HG02588 (cell line): Measurements from ENCODE around the gene DMXL1.
"Not testable (repeated sequence)": the region's sequence is repeated elsewhere in the genome, so short reads cannot be mapped to it uniquely, and the experiment has no call there.

Experiments used
- ATAC-seq: cut with Tn5 transposase; IDR thresholded peaks from one replicate; pipeline ENCODE4 v1.9.1; 2021; ENCODE audit warnings: mild to moderate bottlenecking, moderate library complexity; ENCODE audit not compliant: unreplicated experiment

Gene DMXL1

DNA sequence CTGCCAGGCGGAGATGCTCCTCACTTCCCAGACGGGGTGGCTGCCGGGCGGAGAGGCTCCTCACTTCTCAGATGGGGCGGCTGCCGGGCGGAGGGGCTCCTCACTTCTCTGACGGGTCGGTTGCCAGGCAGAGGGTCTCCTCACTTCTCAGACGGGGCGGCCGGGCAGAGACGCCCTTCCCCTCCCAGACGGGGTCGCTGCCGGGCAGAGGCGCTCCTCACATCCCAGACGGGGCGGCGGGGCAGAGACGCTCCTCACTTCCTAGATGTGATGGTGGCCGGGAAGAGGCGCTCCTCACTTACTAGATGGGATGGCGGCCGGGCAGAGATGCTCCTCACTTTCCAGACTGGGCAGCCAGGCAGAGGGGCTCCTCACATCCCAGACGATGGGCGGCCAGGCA, 51.6 kb downstream of the DMXL1 start:
- not testable (repeated sequence) for ATAC-seq

DNA sequence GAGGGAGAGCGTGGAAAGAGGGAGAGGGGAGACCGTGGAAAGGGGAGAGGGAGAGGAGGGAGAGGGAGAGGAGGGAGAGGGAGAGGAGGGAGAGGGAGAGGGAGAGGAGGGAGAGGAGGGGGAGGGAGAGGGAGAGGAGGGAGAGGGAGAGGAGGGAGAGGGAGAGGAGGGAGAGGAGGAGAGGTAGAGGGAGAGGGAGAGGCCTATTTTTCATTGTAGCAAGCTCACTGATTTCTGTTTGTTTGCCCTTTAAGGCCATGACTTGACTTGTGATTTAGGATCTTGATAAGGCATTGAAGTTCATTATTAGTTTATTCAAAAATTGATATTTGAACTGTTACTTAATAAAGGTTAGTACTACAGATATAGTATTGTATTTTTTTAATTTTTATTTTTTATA, 52.4 kb downstream of the DMXL1 start:
- no peak for ATAC-seq

DNA sequence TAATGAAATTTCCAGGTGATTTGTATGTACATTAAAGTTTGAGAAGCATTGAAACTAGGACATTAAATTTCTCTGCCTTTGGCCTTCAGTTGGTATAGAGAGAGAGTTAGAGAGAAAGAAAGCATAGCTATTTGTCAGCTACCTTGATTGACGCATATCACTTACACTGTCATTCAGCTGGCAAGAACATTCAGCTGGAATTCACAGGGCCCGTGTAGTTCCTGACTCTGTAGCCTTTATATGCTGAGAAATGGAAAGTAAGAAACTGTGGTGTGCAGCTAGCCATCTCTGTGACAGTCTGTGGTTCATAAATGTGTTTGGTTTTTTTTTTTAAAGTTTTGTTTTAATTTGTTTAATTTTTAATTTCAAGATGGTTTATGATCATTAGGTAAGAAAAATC, 58.9 kb downstream of the DMXL1 start:
- no peak for ATAC-seq

DNA sequence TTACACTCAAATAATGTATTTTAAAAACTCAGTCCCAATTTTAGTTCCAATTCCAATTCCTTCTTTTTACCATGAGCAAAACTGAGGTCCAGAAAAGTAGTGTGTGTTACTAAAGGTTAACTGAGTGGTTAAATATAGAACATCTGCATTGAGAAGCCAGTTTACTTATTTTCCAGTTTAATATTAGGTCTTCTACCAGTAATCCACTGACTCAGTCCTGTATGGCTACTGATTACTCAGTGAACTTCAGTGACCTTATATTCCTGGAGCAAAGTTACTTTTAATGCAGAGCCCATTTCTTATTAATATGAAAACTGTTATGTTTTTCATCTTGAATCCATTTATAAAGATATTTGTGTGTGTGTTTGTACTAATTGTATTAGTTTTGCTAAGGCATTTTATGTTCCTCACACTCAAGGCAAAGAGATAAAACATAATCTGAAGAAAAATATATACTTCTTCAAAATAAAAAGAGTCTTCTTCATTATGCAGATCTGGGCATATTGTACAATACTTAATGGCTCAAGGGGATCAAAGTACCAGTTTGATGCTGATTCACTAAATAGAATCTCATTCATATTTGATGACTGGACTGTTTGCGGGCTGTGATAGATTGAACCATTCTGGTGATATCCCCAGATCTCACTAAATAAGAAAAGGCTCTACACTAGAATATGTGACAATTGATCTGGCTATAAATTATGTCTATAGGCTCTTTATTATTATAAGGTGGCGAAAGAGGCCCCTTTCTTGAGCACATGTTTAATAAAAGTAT, 60.8 kb downstream of the DMXL1 start:
- ATAC-seq, result no peak

DNA sequence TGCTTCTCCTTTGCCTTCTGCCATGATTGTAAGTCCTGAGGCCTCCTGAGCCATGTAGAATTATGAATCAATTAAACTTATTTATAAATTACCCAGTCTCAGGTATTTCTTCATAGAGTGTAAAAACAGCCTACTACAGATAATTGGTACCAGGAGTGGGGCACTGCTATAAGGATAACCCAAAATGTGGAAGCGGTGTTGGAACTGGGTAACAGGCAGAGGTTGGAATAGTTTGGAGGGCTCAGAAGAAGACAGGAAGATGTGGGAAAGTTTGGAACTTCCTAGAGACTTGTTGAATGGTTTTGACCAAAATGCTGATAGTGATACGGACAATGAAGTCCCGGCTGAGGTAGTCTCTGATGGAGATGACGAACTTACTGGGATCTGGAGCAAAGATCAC, 64.9 kb downstream of the DMXL1 start:
- not testable (repeated sequence) for ATAC-seq

DNA sequence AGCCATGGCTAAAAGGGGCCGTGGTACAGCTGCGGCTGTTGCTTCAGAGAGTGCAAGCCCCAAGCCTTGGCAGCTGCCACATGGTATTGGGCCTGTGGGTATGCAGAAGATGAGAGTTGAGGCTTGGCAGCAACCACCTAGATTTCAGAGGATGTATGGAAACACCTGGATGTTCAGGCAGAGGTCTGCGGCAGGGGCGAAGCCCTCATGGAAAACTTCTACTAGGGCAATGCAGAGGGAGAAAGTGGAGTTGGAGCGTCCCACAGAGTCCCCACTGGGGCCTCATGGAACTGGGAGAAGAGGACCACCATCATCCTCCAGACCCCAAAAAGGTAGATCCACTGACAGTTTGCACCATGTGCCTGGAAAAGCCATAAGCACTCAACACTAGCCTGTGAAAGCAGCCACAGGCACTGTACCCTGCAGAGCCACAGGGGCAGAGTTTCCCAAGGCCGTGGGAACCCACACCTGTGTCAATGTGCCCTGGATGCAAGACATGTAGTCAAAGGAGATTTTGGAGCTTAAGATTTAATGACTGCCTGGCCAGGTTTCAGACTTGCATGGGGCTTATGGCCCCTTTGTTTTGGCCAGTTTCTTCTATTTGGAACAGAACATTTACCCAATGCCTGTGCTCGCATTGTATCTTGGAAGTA, 65.9 kb downstream of the DMXL1 start:
- ATAC-seq, result no peak

DNA sequence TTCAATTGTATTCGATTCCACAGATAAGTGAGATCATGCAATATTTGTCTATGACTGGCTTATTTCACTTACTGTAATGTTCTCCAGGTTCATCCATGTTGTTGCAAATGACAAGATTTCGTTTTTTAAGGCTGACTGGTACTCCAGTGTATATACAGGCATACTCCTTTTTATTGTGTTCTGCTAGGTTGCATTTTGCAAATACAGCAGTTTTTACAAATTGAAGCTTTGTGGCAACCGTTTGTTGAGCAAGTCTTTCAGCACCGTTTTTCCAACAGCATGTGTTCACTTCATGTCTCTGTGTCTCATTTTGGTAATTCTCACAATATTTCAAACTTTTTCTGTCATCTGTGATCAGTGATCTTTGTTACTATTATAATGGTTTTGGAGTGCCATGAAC, 82.7 kb downstream of the DMXL1 start:
- no peak for ATAC-seq

DNA sequence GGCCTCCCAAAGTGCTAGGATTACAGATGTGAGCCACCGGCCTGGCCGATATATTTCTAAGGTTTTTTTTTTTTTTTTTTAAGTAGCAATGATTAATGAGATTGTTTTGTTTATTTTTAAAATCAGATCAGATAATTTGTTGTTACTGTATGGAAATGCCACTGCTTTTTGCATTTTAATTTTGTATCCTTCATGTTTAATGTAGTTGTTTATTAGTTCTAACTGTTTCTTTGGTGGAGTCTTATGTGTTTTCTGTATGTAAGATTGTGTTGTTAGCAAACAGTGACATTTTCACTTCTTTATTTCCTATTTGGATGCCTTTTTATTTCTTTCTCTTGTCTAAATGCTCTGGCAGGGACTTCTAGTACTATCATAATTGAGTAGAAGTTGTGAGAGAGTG, 87.3 kb downstream of the DMXL1 start:
- no peak for ATAC-seq

DNA sequence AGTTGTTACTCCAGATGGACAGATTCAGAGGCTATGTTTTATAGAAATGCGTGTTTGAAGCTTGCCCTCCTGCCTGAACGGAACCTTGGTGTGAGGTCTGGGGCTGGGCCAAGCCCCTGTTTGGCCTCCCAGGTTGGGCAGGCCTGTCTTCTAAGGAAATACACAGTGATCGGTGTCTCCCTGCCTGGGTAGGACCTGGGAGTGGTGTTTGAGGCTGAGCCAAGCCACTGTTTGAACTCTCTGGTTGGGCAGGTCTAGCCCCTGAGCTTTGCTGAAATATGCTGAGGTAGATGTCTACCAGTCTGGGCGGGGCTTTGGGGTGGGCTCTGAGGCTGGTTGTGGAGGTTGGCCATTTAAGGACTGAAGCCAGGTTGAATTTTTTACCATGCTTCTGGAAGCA, 90.5 kb downstream of the DMXL1 start:
- no peak for ATAC-seq

DNA sequence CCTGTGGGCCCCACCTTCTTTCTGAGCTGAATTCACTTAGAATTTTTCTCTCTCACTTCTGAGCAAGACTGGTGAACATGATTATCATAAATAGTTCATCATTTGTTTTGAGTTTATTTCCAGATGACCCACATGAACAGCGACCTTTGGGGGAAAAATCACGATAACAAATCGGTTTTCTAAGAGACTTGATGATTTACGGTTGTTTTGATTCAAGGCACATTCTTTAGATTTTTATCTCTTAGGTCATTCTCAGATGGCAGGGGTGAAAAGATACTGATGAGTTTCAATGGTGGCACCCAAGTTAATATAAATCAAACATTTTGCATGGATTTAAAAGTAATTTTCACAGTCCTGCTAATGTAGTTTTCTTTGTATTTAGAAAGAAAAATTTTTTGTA, 95.1 kb downstream of the DMXL1 start:
- ATAC-seq, result no peak

DNA sequence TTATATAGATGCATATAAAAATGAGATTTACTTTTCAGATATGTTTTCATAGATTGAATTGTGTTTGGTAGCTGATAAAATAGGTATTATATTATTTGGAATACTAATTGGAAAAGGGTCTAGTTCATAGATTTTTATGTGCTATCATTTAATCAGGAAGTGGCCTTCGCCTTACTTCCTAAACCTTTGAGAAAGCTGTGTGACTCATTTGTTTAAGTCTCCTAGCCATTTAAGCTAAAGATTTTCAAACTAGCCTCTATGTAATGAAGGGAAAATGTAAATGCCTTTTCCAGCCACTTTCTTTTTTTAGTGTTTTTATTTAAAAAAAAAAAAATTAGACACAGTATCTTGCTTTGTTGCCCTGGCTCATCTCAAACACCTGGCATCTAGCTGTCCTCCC, 97.5 kb downstream of the DMXL1 start:
- no peak for ATAC-seq

DNA sequence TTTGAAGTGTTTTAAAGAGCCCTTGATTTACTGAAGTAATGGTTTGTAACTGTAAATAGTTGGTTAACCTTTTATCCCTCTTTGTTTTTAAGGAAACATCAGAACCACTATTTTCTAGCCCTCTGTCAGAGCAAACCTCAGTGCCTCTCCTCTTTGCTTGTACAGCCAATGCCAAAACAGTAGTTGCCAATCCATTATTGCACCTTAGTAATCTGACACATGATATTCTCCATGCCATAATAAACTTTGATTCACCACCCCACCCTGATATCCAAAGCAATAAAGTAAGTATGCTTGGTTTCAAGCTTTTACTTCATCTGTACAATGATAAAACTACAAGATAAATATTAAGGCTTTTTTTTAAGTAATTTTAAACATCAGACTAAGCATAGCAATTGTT, 100.8 kb downstream of the DMXL1 start:
- ATAC-seq, result no peak

DNA sequence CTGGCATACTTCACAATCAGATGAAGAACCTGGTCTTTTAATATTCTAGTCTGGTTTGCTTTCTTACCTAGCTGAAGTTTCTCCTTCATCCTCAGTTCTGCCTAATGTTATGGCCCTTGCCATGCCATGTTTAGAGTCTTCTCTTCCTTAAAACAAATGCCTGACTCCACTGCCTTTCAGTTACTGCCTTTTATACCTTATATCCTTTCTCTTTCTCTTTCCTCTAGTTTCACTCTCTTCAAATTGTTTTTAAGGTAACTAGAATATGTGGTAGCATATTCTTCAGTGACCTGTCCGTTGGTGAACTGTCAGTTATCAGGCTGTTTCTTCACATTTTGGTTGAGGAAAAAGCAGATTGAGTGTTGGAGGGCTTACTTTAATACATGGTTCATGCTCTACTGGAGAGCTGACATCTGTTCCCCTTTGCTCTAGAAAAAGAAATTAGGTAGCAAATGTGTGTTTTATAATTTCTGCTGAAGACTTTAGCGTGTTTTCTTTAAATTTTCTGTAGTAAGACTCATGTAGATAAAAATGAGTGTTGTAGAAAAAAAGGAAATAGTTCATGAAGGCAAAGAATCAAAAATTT, 103.8 kb downstream of the DMXL1 start:
- no peak for ATAC-seq

DNA sequence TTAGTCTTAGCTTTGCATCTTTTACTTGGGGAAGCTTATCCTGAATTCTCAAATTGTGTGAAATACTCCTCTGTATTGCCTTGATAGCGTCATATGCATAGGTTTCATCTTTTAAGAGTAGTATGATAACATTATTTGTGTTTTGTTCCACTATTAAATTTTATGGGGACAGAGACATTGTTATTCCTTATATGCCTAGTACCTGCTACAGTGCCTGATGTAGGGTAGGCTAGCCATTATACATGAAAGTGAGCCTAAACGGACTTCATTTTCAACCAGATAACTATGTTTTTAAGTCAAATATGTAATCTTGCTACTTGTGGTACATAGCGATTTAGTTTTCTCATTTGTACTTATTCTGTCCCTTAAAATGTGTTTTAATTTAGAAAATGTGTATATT, 105.9 kb downstream of the DMXL1 start:
- ATAC-seq, result no peak

DNA sequence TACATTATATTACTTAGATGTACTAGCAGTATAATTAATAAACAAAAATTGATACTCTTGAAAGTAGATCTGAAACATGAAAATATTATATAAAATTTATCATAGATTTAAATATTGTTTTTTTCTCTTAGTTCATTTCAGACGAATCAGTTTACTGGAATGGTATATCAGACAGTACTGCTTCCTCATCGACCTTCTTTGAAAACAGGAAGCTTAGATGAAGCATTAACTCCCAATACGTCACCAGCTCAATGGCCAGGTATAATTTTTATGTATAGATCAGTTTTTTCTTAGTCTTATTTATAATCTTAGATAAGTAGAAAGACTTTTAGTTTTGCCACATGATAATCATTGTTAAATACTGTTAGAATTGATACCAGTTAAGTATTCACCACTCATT, 106.3 kb downstream of the DMXL1 start:
- no peak for ATAC-seq

DNA sequence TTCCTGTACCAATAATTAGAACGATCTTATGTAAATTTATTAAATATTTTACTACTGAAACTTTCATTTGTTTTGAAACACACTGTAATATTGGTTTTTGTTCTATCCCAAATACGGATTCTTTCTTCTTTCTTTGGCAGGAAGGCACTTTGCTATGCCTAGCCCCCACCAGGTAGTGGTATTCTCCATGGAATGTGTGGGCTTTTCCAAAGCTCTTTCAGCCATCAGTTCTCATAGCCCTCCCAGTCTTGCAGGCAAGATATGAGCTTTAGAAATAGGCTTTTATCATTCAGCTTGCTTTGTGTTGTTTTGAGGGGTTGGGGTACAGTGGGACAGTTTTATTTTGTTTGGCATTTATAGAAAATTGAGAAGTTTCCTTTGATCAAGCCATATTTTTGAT, 107.5 kb downstream of the DMXL1 start:
- no peak for ATAC-seq

DNA sequence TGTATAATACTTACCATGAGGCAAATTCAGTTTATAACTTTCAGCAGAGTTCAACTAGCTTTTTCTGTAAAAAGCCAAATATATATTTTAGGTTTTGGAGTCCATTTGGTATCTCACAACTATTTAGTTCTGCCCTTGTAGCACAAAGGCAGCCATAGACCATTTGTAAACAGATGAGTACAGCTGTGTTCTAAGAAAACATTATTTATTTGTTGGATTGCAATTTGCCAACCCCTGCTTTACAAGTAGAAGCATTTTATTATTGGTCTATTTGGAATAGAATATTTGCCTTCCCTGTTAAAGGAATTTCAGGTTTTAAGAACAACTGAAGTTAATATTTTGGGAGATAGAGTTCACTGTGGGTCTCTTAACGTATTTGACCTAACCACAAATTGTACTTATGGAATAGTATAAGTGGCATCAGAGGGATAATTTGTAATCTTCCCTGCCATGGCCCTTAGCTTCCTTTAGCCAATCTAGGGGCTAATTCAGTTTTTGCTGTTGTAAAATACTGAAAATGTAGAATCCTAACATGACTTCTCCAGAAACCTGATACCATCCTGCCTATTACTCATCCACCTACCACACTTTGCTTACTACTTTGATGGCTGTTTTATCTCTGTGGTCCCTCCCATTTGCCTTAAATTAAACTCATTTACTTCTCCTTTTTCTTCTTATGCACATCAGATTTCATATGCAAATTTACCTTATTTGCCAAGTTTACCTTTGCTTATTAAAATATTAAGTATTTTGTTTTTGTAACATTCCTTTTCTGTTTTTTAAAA, 109.2 kb downstream of the DMXL1 start:
- no peak for ATAC-seq

DNA sequence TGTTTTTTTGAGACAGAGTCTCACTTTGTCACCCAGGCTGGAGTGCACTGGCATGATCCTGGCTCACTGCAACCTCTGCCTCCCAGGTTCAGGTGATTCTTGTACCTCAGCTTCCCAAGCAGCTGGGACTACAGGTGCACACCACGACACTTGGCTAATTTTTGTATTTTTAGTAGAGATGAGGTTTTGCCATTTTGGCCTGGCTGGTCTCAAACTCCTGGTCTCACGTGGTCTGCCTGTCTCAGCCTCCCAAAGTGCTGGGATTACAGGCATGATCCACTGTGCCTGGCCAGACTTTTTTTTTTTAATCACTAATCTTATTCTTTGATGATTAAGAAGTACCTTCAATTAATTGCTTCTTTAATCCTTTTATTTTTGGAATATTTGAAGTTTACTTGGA, 114.6 kb downstream of the DMXL1 start:
- ATAC-seq, result not testable (repeated sequence)

DNA sequence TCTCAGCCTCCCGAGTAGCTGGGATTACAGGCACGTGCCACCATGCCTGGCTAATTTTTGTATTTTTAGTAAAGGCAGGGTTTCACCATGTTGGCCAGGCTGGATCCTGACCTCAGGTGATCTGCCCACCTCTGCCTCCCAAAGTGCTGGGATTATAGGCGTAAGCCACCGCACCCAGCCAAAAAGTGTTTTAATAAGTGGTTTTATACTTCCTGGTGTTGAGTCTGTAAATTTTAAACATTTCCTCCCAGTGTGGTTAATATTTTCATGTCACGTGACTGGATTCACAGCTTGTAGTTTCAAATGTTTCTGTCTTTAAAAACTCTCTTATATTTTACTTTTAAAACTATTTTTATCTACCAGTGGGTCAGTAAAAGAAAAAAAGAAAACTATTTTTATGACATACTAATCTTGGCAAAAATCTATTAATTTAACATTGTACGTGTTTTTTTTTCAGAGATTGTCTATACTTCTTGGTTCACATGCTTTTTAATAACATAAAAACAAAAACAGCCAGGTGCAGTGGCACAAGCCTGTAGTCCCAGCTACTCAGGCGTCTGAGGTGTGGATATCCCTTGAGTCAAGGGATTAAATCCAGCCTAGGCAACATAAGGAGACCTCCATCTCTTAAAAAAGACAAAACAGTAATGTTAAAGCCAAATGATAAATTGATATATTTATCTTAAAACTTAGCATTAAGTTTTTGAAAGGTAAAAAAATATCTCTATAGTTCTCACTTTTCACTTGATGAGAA, 117.1 kb downstream of the DMXL1 start:
- ATAC-seq, result no peak

DNA sequence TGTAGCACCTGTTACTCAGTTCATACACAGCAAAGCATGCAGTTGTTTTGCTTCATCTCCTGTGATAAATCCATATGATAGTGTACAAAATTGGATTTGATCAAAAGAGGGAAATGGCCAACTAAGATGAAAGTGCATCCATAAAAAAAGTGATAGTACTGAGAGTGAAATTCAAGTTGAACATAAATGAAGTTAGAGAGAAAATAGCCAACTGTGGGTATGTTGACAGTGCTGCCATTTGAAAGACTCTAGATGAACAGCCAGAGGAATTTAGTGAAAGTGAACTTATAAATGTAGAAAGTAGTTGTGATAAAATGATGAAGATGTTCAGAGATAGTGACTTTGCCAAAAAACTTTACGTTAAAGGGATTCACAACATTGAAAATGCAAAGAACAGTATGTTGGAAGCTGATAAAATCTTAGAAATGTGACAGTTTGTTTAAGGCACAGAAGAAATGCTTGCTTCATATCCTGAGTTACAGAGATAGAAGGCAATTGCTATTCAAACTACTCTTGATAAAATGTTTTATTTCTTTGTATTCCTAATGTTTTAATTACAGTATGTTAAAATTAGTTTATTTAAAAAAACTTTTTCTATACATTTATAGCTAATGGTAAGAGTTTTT, 119.7 kb downstream of the DMXL1 start:
- no peak for ATAC-seq
